Tibial nerve (tissue), 4 donors: Measurements from ENCODE around the gene BRAT1. TPM values are rescaled to one million over a fixed set of nuclear protein-coding genes. Genes with fewer than 3 reads are reported as not detected.

Source experiments
- DNase-seq, 2 donors: peaks; one replicate each; pipeline ENCODE4 v3.0.0-alpha.2; 2019; ENCODE audit warnings: low spot score in 2 of 2
- H3K27ac ChIP-seq, 4 donors: fragments of 200-600 bp; sonication (generic) in 3 of 4; one replicate each; pipeline ENCODE4 v1.5.1; 2017 to 2019; ENCODE audit warnings: mild to moderate bottlenecking in 1 of 4
- H3K27me3 ChIP-seq, 2 donors: fragments of 200-600 bp; sonication (generic) in 1 of 2; one replicate each; pipeline versions ENCODE4 v1.5.1 to v1.6.0; 2017 to 2019
- H3K36me3 ChIP-seq, 3 donors: fragments of 200-600 bp; sonication (generic); one replicate each; pipeline ENCODE4 v1.5.1; 2018 to 2019
- H3K4me1 ChIP-seq, 4 donors: fragments of 200-600 bp; sonication (generic) in 3 of 4; one replicate each; pipeline ENCODE4 v1.5.1; 2017 to 2019
- H3K4me3 ChIP-seq, 4 donors: fragments of 200-600 bp; sonication (generic) in 3 of 4; one replicate each; pipeline ENCODE4 v1.5.1; 2017 to 2019; ENCODE audit warnings: mild to moderate bottlenecking in 1 of 4, moderate library complexity in 1 of 4
- H3K9me3 ChIP-seq, 4 donors: fragments of 200-600 bp; sonication (generic) in 3 of 4; one replicate each; pipeline ENCODE4 v1.5.1; 2017 to 2019
- CTCF ChIP-seq, 5 experiments: fragments of 200-600 bp in 3 of 5; fragments of 450-650 bp in 2 of 5; sonication (generic) in 3 of 5; IDR thresholded peaks; one replicate each; pipeline ENCODE4 v1.5.1; 2016 to 2019; ENCODE audit warnings: antibody characterized with exemption in 5 of 5, mild to moderate bottlenecking in 3 of 5, moderate library complexity in 2 of 5
- EP300 ChIP-seq, 2 donors: sonication (generic); formaldehyde crosslinking; IDR thresholded peaks; one replicate each; pipeline ENCODE4 v1.6.1; 2017; ENCODE audit warnings: antibody characterized with exemption in 2 of 2, mild to moderate bottlenecking in 1 of 2
- POLR2A ChIP-seq, 2 donors: fragments of 450-650 bp; IDR thresholded peaks; one replicate each; pipeline ENCODE4 v1.6.1; 2017; ENCODE audit warnings: antibody characterized with exemption in 2 of 2, mild to moderate bottlenecking in 2 of 2, moderate library complexity in 2 of 2
- WGBS, 2 donors: methylation state at CpG; one replicate each; pipeline ENCODE4 v1.1.5; 2018; 5-methylcytosine and 5-hydroxymethylcytosine counted together
- total RNA-seq, 4 donors: library from RNA; depleted of rRNA; stranded (reverse); fragments of >200 nt; gene quantifications; one replicate each; pipeline ENCODE4 v1.1.0, GENCODE V29; 2016

Gene BRAT1
- total RNA-seq, 4 donors from 2014 or later, result 38.0 to 72.9 (median 52.0) TPM

GRCh38 chr7:2542011-2542915 is 13.1 kb downstream of the BRAT1 start:
- Histone ChIP-seq H3K4me1 (no peaks in the 10 kb centered on the region), H3K27ac (no peak overlapping the region), H3K4me3 (no peak overlapping the region), H3K27me3 (no peaks in the 10 kb centered on the region), H3K9me3 (no peaks in the 10 kb centered on the region), H3K36me3 (peaks cover 6 to 100% (median 23%) of the 10 kb centered on the region in 3 donors)
- WGBS, 2 donors, result 86 to 89% methylated on average over 8 to 21 of the region's 25 CpGs
- TF ChIP-seq CTCF (IDR thresholded peaks at IDR 0.05) (no peak), EP300 (IDR thresholded peaks at IDR 0.05) (no peak)
- DNase-seq, result no peak

- no peak overlapping the region for H3K4me3 ChIP-seq
- TF ChIP-seq POLR2A (IDR thresholded peaks at IDR 0.05), result no peak
- TF ChIP-seq EP300 (IDR thresholded peaks at IDR 0.05), result no peak
- TF ChIP-seq CTCF (IDR thresholded peaks at IDR 0.05), result no peak
- H3K36me3 ChIP-seq, result peaks cover 6 to 95% (median 23%) of the 10 kb centered on the region in 3 donors
- 93 to 95% methylated on average over 25 to 28 of the region's 40 CpGs for WGBS, 2 donors
- no peak for DNase-seq
- no peaks in the 10 kb centered on the region for H3K4me1 ChIP-seq
- no peaks in the 10 kb centered on the region for H3K27me3 ChIP-seq
- H3K27ac ChIP-seq, result no peak overlapping the region
- no peaks in the 10 kb centered on the region for H3K9me3 ChIP-seq
Measured at GRCh38 chr7:2541291-2542010, 13.9 kb downstream of the BRAT1 start.

- TF ChIP-seq EP300 (IDR thresholded peaks at IDR 0.05) (no peak), CTCF (IDR thresholded peaks at IDR 0.05) (no peak), POLR2A (IDR thresholded peaks at IDR 0.05) (no peak)
- H3K4me3 ChIP-seq, result no peak overlapping the region
- 93 to 96% methylated on average over 17 to 18 of the region's 19 CpGs for WGBS, 2 donors
- no peaks in the 10 kb centered on the region for H3K9me3 ChIP-seq
- H3K27ac ChIP-seq, result no peak overlapping the region
- no peak for DNase-seq
- peaks cover 6 to 87% (median 21%) of the 10 kb centered on the region in 3 donors for H3K36me3 ChIP-seq
- H3K27me3 ChIP-seq, result no peaks in the 10 kb centered on the region
- H3K4me1 ChIP-seq, result no peaks in the 10 kb centered on the region
Measured at GRCh38 chr7:2540641-2541051, 14.7 kb downstream of the BRAT1 start.

GRCh38 chr7:2540133-2540532 is 15.2 kb downstream of the BRAT1 start:
- Histone ChIP-seq H3K36me3 (peaks cover 6 to 82% (median 19%) of the 10 kb centered on the region in 3 donors), H3K4me1 (no peaks in the 10 kb centered on the region), H3K4me3 (no peak overlapping the region), H3K9me3 (no peaks in the 10 kb centered on the region), H3K27ac (no peak overlapping the region), H3K27me3 (no peaks in the 10 kb centered on the region)
- TF ChIP-seq POLR2A (IDR thresholded peaks at IDR 0.05), result no peak
- TF ChIP-seq EP300 (IDR thresholded peaks at IDR 0.05), result no peak
- no peak for TF ChIP-seq CTCF (IDR thresholded peaks at IDR 0.05)
- DNase-seq, result no peak
- 90 to 94% methylated on average over 7 of the region's 7 CpGs for WGBS, 2 donors
